Left lung (tissue), 10 donors: ENCODE measurements around the gene DMD. TPM values are rescaled to one million over a fixed set of nuclear protein-coding genes. Genes with fewer than 3 reads are reported as not detected.

Experiments
- ATAC-seq: fragments of 200-7000 bp; cut with Tn5 transposase; one replicate; pipeline ENCODE4 v1.9.1; 2020; ENCODE audit warnings: moderate library complexity
- DNase-seq, 4 donors: peaks; one replicate each; pipeline ENCODE4 v3.0.0-alpha.2; 2013 to 2020
- H3K27ac ChIP-seq, 2 donors: fragments of 200-600 bp; sonication (generic) in 1 of 2; one replicate each; pipeline versions ENCODE4 v1.5.0 to v1.8.0; 2020 to 2021
- H3K27me3 ChIP-seq, 2 donors: fragments of 200-600 bp; sonication (generic) in 1 of 2; one replicate each; pipeline versions ENCODE4 v1.5.0 to v1.8.0; 2020 to 2021
- H3K36me3 ChIP-seq, 2 donors: fragments of 200-600 bp; sonication (generic) in 1 of 2; one replicate each; pipeline versions ENCODE4 v1.5.0 to v1.8.0; 2020 to 2021
- H3K4me1 ChIP-seq, 2 donors: fragments of 200-600 bp; one replicate each; pipeline ENCODE4 v1.8.0; 2021
- H3K4me3 ChIP-seq, 2 donors: fragments of 200-600 bp; sonication (generic) in 1 of 2; one replicate each; pipeline versions ENCODE4 v1.5.0 to v1.8.0; 2020 to 2021; ENCODE audit warnings: mild to moderate bottlenecking in 1 of 2
- H3K9me3 ChIP-seq, 2 donors: fragments of 200-600 bp; sonication (generic) in 1 of 2; one replicate each; pipeline versions ENCODE4 v1.5.0 to v1.8.0; 2020 to 2021
- CTCF ChIP-seq, 2 donors: fragments of 200-600 bp; sonication (generic) in 1 of 2; IDR thresholded peaks; one replicate each; pipeline versions ENCODE4 v1.5.0 to v1.8.0; 2021; ENCODE audit warnings: antibody characterized with exemption in 2 of 2
- intact Hi-C, 2 donors: fragments of 100-400 bp; cut with DNase I; formaldehyde crosslinking; loops; one replicate each; pipeline versions ENCODE4 v1.11.2 to v1.14.2; 2022
- polyA plus RNA-seq, 6 donors: library from polyadenylated mRNA; unstranded; fragments of 120-200 nt; gene quantifications; one replicate each; pipeline ENCODE4 v1.2.1, GENCODE V29; 2013; ENCODE audit not compliant: insufficient read length in 6 of 6
- total RNA-seq, 2 donors: library from RNA; stranded (reverse); fragmentation: NEBNext Ultra II Directional; extraction: Animal tissue kit (Norgen Biotek cat#: 25700); gene quantifications; one replicate each; pipeline ENCODE4 v1.2.1, GENCODE V29; 2021
- donor health status: DM: no; HTN: yes; CAD: no.
- donor health status: DM: no; HTN: no; CAD: no.

The DMD gene
- total and polyA plus RNA-seq, 8 donors: 16.6 to 68.8 (median 54.0) TPM

- Histone ChIP-seq H3K4me1 (no peaks in the 10 kb centered on the region), H3K9me3 (no peaks in the 10 kb centered on the region), H3K4me3 (no peak overlapping the region), H3K27me3 (no peaks in the 10 kb centered on the region), H3K36me3 (no peaks in the 10 kb centered on the region), H3K27ac (no peak overlapping the region)
- DNase-seq (no peak), ATAC-seq (no peak)
- TF ChIP-seq CTCF (IDR thresholded peaks at IDR 0.05): no peak
- intact Hi-C loops: no loop called here
Measured at GRCh38 chrX:31706466-31706865, 1504.9 kb downstream of the DMD start.

GRCh38 chrX:31705816-31706215 lies 1505.5 kb downstream of the DMD start:
- Histone ChIP-seq H3K4me1 (no peaks in the 10 kb centered on the region), H3K4me3 (no peak overlapping the region), H3K27me3 (no peaks in the 10 kb centered on the region), H3K27ac (no peak overlapping the region), H3K36me3 (no peaks in the 10 kb centered on the region), H3K9me3 (no peaks in the 10 kb centered on the region)
- no peak for TF ChIP-seq CTCF (IDR thresholded peaks at IDR 0.05)
- intact Hi-C loops: no loop called here
- DNase-seq: no peak
- no peak for ATAC-seq

GRCh38 chrX:31704938-31705337 lies 1506.4 kb downstream of the DMD start:
- H3K27me3 ChIP-seq: no peaks in the 10 kb centered on the region
- H3K4me3 ChIP-seq: no peak overlapping the region
- H3K4me1 ChIP-seq: no peaks in the 10 kb centered on the region
- no peaks in the 10 kb centered on the region for H3K36me3 ChIP-seq
- no peak overlapping the region for H3K27ac ChIP-seq
- TF ChIP-seq CTCF (IDR thresholded peaks at IDR 0.05): no peak
- intact Hi-C loops: no loop called here
- ATAC-seq (no peak), DNase-seq (no peak)
- H3K9me3 ChIP-seq: no peaks in the 10 kb centered on the region

DNA sequence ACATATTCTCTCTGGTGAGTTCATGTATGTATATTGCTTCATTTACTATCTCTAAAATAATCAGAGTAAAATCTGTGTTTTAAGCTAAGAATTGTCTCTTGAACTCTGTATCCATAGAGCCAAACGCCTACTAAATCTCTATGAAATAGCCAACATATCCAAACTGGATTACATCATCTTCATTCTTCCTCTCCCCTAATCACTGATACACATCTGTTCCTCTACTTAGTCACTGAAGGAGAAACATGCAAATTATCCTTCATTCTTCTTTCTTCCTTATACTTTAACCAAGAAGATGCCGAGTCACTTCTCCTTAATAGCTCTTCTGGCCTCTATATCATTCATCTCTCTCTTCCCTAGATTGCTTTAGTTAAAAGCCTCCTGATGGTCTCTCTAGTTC lies 1509.1 kb downstream of the DMD start:
- no peak for ATAC-seq
- Histone ChIP-seq H3K27me3 (no peaks in the 10 kb centered on the region), H3K9me3 (no peaks in the 10 kb centered on the region), H3K4me1 (no peaks in the 10 kb centered on the region), H3K4me3 (no peak overlapping the region), H3K36me3 (no peaks in the 10 kb centered on the region), H3K27ac (no peak overlapping the region)
- TF ChIP-seq CTCF (IDR thresholded peaks at IDR 0.05): no peak
- no peak for DNase-seq
- intact Hi-C loops: no loop called here

GRCh38 chrX:31697294-31697916 lies 1513.9 kb downstream of the DMD start:
- ATAC-seq: no peak
- no peak overlapping the region for H3K4me3 ChIP-seq
- TF ChIP-seq CTCF (IDR thresholded peaks at IDR 0.05): no peak
- H3K27ac ChIP-seq: no peak overlapping the region
- H3K36me3 ChIP-seq: no peaks in the 10 kb centered on the region
- no peak for DNase-seq
- H3K27me3 ChIP-seq: no peaks in the 10 kb centered on the region
- H3K4me1 ChIP-seq: no peaks in the 10 kb centered on the region
- intact Hi-C loops: no loop called here
- no peaks in the 10 kb centered on the region for H3K9me3 ChIP-seq
